ENCODE data around the gene CELF4.

The CELF4 gene

GRCh38 chr18:37253394-37254235 lies 312.0 kb downstream of the CELF4 start:
- peak; percentile 96 for DNase-seq (ENCODE audit: low spot score)

GRCh38 chr18:37252854-37253393 lies 312.7 kb downstream of the CELF4 start:
- no peak for DNase-seq (ENCODE audit: low spot score)

GRCh38 chr18:37252342-37252741 lies 313.3 kb downstream of the CELF4 start:
- no peak for DNase-seq (ENCODE audit: low spot score)

GRCh38 chr18:37251679-37252078 lies 313.9 kb downstream of the CELF4 start:
- DNase-seq (ENCODE audit: low spot score): no peak

- no peak for DNase-seq (ENCODE audit: low spot score)
Observed at GRCh38 chr18:37249895-37250618, 315.5 kb downstream of the CELF4 start.

GRCh38 chr18:37249171-37249886 lies 316.3 kb downstream of the CELF4 start:
- no peak for DNase-seq (ENCODE audit: low spot score)

- DNase-seq (ENCODE audit: low spot score): no peak
Observed at GRCh38 chr18:37248281-37248680, 317.3 kb downstream of the CELF4 start.

GRCh38 chr18:37247497-37248161 lies 318.0 kb downstream of the CELF4 start:
- DNase-seq (ENCODE audit: low spot score): no peak

GRCh38 chr18:37246779-37247340 lies 318.7 kb downstream of the CELF4 start:
- no peak for DNase-seq (ENCODE audit: low spot score)

GRCh38 chr18:37244618-37245017 lies 321.0 kb downstream of the CELF4 start:
- no peak for DNase-seq (ENCODE audit: low spot score)

GRCh38 chr18:37243741-37244140 lies 321.9 kb downstream of the CELF4 start:
- DNase-seq (ENCODE audit: low spot score): no peak

GRCh38 chr18:37242826-37243560 lies 322.6 kb downstream of the CELF4 start:
- DNase-seq (ENCODE audit: low spot score): no peak

GRCh38 chr18:37242091-37242490 lies 323.5 kb downstream of the CELF4 start:
- DNase-seq (ENCODE audit: low spot score): no peak

GRCh38 chr18:37238282-37239108 lies 327.1 kb downstream of the CELF4 start:
- peak; percentile 30 for DNase-seq (ENCODE audit: low spot score)

- no peak for DNase-seq (ENCODE audit: low spot score)
Observed at GRCh38 chr18:37235583-37235982, 330.0 kb downstream of the CELF4 start.

GRCh38 chr18:37231251-37231650 lies 334.3 kb downstream of the CELF4 start:
- no peak for DNase-seq (ENCODE audit: low spot score)

- DNase-seq (ENCODE audit: low spot score): no peak
Observed at GRCh38 chr18:37230768-37231167, 334.8 kb downstream of the CELF4 start.

GRCh38 chr18:37225279-37225678 lies 340.3 kb downstream of the CELF4 start:
- no peak for DNase-seq (ENCODE audit: low spot score)

- no peak for DNase-seq (ENCODE audit: low spot score)
Observed at GRCh38 chr18:37222999-37223378, 342.6 kb downstream of the CELF4 start.
